ENCODE results near the gene NEU1. TPM values are rescaled to one million over a fixed set of nuclear protein-coding genes. Genes with fewer than 3 reads are reported as not detected.
"Not testable (repeated sequence)": the region's sequence is repeated elsewhere in the genome, so short reads cannot be mapped to it uniquely, and the experiment has no call there.

NEU1 gene
- total RNA-seq, 6 experiments from 2014 or later = 35.8 to 48.6 (median 40.9) TPM

GRCh38 chr6:31874836-31875572 lies 12.4 kb upstream of the NEU1 start:
- Mint-ChIP-seq H3K36me3 (ENCODE audit: low read depth) (peaks cover 7% of the 10 kb centered on the region; the same call in 1 of the 2 replicates), H3K9me3 (no peaks in the 10 kb centered on the region), H3K4me1 (ENCODE audit: low read depth) (peaks cover 16% of the 10 kb centered on the region), H3K27me3 (ENCODE audit: insufficient read depth) (peaks cover 4% of the 10 kb centered on the region), H3K27ac (no peak overlapping the region), H3K4me3 (no peak overlapping the region)
- no peak for TF ChIP-seq CTCF (IDR thresholded peaks at IDR 0.05)
- peak; percentile 19 for DNase-seq

GRCh38 chr6:31874084-31874670 lies 11.6 kb upstream of the NEU1 start:
- Mint-ChIP-seq H3K4me1 (ENCODE audit: low read depth) (peaks cover 16% of the 10 kb centered on the region), H3K4me3 (no peak overlapping the region), H3K27me3 (ENCODE audit: insufficient read depth) (peaks cover 4% of the 10 kb centered on the region), H3K9me3 (no peaks in the 10 kb centered on the region), H3K27ac (no peak overlapping the region), H3K36me3 (ENCODE audit: low read depth) (no peaks in the 10 kb centered on the region)
- no peak for DNase-seq
- TF ChIP-seq CTCF (IDR thresholded peaks at IDR 0.05) = no peak

GRCh38 chr6:31871046-31871659 lies 8.5 kb upstream of the NEU1 start:
- no peak for TF ChIP-seq CTCF (IDR thresholded peaks at IDR 0.05)
- peaks cover 7% of the 10 kb centered on the region for H3K27me3 Mint-ChIP-seq (ENCODE audit: insufficient read depth)
- no peak overlapping the region for H3K4me3 Mint-ChIP-seq
- H3K9me3 Mint-ChIP-seq = no peaks in the 10 kb centered on the region
- no peaks in the 10 kb centered on the region for H3K36me3 Mint-ChIP-seq (ENCODE audit: low read depth)
- H3K27ac Mint-ChIP-seq = no peak overlapping the region
- peaks cover 16% of the 10 kb centered on the region for H3K4me1 Mint-ChIP-seq (ENCODE audit: low read depth)
- DNase-seq = peak; percentile 8

- peaks cover 7% of the 10 kb centered on the region for H3K27me3 Mint-ChIP-seq (ENCODE audit: insufficient read depth)
- no peak overlapping the region for H3K27ac Mint-ChIP-seq
- peaks cover 11% of the 10 kb centered on the region for H3K4me1 Mint-ChIP-seq (ENCODE audit: low read depth)
- DNase-seq = no peak
- peak; percentile 23; the same call in 1 of the 2 replicates for TF ChIP-seq CTCF (IDR thresholded peaks at IDR 0.05)
- H3K36me3 Mint-ChIP-seq (ENCODE audit: low read depth) = no peaks in the 10 kb centered on the region
- no peak overlapping the region for H3K4me3 Mint-ChIP-seq
- H3K9me3 Mint-ChIP-seq = no peaks in the 10 kb centered on the region
Observed at GRCh38 chr6:31870385-31870921, 7.8 kb upstream of the NEU1 start.

- H3K4me3 Mint-ChIP-seq = no peak overlapping the region
- TF ChIP-seq CTCF (IDR thresholded peaks at IDR 0.05) = no peak
- H3K9me3 Mint-ChIP-seq = no peaks in the 10 kb centered on the region
Observed at GRCh38 chr6:31869343-31869742, 6.7 kb upstream of the NEU1 start.

GRCh38 chr6:31868658-31868971 lies 6.0 kb upstream of the NEU1 start:
- not testable (repeated sequence) for H3K27ac Mint-ChIP-seq; H3K27me3 Mint-ChIP-seq (ENCODE audit: insufficient read depth); DNase-seq; H3K9me3 Mint-ChIP-seq; H3K4me3 Mint-ChIP-seq; H3K36me3 Mint-ChIP-seq (ENCODE audit: low read depth)
- H3K4me1 Mint-ChIP-seq (ENCODE audit: low read depth) = peaks cover 15% of the 10 kb centered on the region

More at GRCh38 chr6:31869343-31869742, 6.7 kb upstream of the NEU1 start:
- no peak for DNase-seq
- H3K27me3 Mint-ChIP-seq (ENCODE audit: insufficient read depth) = peaks cover 7% of the 10 kb centered on the region
- H3K36me3 Mint-ChIP-seq (ENCODE audit: low read depth) = no peaks in the 10 kb centered on the region
- H3K4me1 Mint-ChIP-seq (ENCODE audit: low read depth) = peaks cover 12% of the 10 kb centered on the region
- no peak overlapping the region for H3K27ac Mint-ChIP-seq

All from HFFc6 (cell line).